Measurements from ENCODE around the gene P2RX2. TPM values are rescaled to one million over a fixed set of nuclear protein-coding genes. Genes with fewer than 3 reads are reported as not detected.

Gene P2RX2
- total and polyA plus RNA-seq, 8 donors = 0.19 to 0.78 TPM; not detected in 6

- 83 to 94% (median 86%) methylated on average over 17 to 18 of the region's 18 CpGs for WGBS, 5 donors
- no peaks in the 10 kb centered on the region for H3K9me3 ChIP-seq
- H3K27ac ChIP-seq = no peak overlapping the region
- TF ChIP-seq CTCF (IDR thresholded peaks at IDR 0.05) (no peak), POLR2A (IDR thresholded peaks at IDR 0.05) (no peak), EP300 (IDR thresholded peaks at IDR 0.05) (no peak), POLR2AphosphoS5 (IDR thresholded peaks at IDR 0.05) (no peak)
- intact Hi-C loops (cut with DNase I; ENCODE audit: low total_unique reads) = no loop called here
- peaks cover 0 to 21% (median 18%) of the 10 kb centered on the region in 4 donors for H3K36me3 ChIP-seq
- H3K27me3 ChIP-seq = peaks cover 0 to 6% (median 0%) of the 10 kb centered on the region in 3 donors
- no peak overlapping the region for H3K4me3 ChIP-seq
- DNase-seq = no peak
- no peaks in the 10 kb centered on the region for H3K4me1 ChIP-seq
These were observed 31.6 kb upstream of the P2RX2 start for GRCh38 chr12:132586929-132587328.

GRCh38 chr12:132587781-132588180 lies 30.8 kb upstream of the P2RX2 start:
- no peak for DNase-seq
- no peak for TF ChIP-seq POLR2AphosphoS5 (IDR thresholded peaks at IDR 0.05)
- no peak for TF ChIP-seq EP300 (IDR thresholded peaks at IDR 0.05)
- TF ChIP-seq CTCF (IDR thresholded peaks at IDR 0.05) = no peak
- no peak for TF ChIP-seq POLR2A (IDR thresholded peaks at IDR 0.05)
- H3K36me3 ChIP-seq = peaks cover 0 to 13% (median 9%) of the 10 kb centered on the region in 4 donors
- WGBS, 5 donors = 61 to 88% (median 78%) methylated on average over 2 to 3 of the region's 3 CpGs
- peaks cover 0 to 6% (median 0%) of the 10 kb centered on the region in 3 donors for H3K27me3 ChIP-seq
- H3K4me3 ChIP-seq = no peak overlapping the region
- H3K27ac ChIP-seq = no peak overlapping the region
- no peaks in the 10 kb centered on the region for H3K9me3 ChIP-seq
- intact Hi-C loops (cut with DNase I; ENCODE audit: low total_unique reads) = no loop called here
- H3K4me1 ChIP-seq = no peaks in the 10 kb centered on the region

- 71 to 80% (median 74%) methylated on average over 6 of the region's 6 CpGs for WGBS, 5 donors
- Histone ChIP-seq H3K27me3 (peaks cover 0 to 6% (median 0%) of the 10 kb centered on the region in 3 donors), H3K9me3 (no peaks in the 10 kb centered on the region), H3K27ac (no peak overlapping the region), H3K4me1 (peaks cover 0 to under 1% (median 0%) of the 10 kb centered on the region in 4 donors), H3K4me3 (no peak overlapping the region), H3K36me3 (peaks cover 0 to 10% (median 7%) of the 10 kb centered on the region in 4 donors)
- intact Hi-C loops (cut with DNase I; ENCODE audit: low total_unique reads) = no loop called here
- DNase-seq = no peak
- no peak for TF ChIP-seq POLR2AphosphoS5 (IDR thresholded peaks at IDR 0.05)
- TF ChIP-seq CTCF (IDR thresholded peaks at IDR 0.05) = no peak
- TF ChIP-seq POLR2A (IDR thresholded peaks at IDR 0.05) = no peak
- TF ChIP-seq EP300 (IDR thresholded peaks at IDR 0.05) = no peak
These were observed 30.3 kb upstream of the P2RX2 start for GRCh38 chr12:132588319-132588718.

GRCh38 chr12:132588821-132589669 lies 29.5 kb upstream of the P2RX2 start:
- H3K36me3 ChIP-seq = peaks cover 0 to 10% (median 3%) of the 10 kb centered on the region in 4 donors
- H3K27me3 ChIP-seq = peaks cover 0 to 12% (median 0%) of the 10 kb centered on the region in 3 donors
- H3K4me1 ChIP-seq = peaks cover 6 to 7% (median 7%) of the 10 kb centered on the region in 4 donors
- TF ChIP-seq CTCF (IDR thresholded peaks at IDR 0.05) = no peak
- DNase-seq = no peak
- H3K4me3 ChIP-seq = no peak overlapping the region
- no peak overlapping the region for H3K27ac ChIP-seq
- no peaks in the 10 kb centered on the region for H3K9me3 ChIP-seq
- WGBS, 5 donors = 81 to 94% (median 94%) methylated on average over 19 of the region's 19 CpGs
- intact Hi-C loops (cut with DNase I; ENCODE audit: low total_unique reads) = no loop called here
